ENCODE results near the gene ZBTB38.
A peak's percentile ranks its signal among the peaks of the same experiment; 100 is the strongest.

The ZBTB38 gene

GRCh38 chr3:141345528-141345927 lies 22.8 kb upstream of the ZBTB38 start:
- Histone ChIP-seq H3K27ac (no peak overlapping the region), H3K4me3 (no peak overlapping the region), H3K9ac (no peak overlapping the region), H3K4me2 (no peak overlapping the region), H3K4me1 (peaks cover 0 to 15% (median 3%) of the 10 kb centered on the region in 10 experiments; a peak in 4 of 20 replicates), H4K20me1 (no peaks in the 10 kb centered on the region), H3K9me3 (replicated peaks in 1 of 11) (peaks cover 0 to 20% (median 10%) of the 10 kb centered on the region in 11 experiments; a peak in 9 of 22 replicates), H3K36me3 (no peaks in the 10 kb centered on the region), H3K27me3 (no peaks in the 10 kb centered on the region)
- no peak for TF ChIP-seq Cebpa-rat (IDR thresholded peaks at IDR 0.05)

DNA sequence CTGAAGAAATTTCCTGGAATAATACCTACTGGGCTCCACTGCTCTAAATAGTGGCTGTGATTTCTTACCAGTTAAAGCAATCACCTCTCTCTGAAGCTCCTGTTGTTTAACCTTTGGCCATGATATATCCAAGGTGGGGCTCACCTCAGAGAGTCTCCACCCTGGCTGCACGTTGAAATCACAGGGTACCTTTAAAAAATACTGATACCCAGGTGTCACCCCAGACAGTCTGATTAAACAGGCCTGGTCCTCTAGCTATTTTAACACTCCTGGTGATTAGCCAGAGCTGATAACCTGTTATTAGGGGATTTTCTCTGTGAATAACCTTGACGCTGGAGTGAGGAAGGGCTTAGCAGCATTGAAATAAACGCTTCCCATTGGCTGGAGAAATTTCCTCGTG lies 22.3 kb upstream of the ZBTB38 start:
- no peak for TF ChIP-seq Cebpa-rat (IDR thresholded peaks at IDR 0.05)
- peaks cover 0 to 20% (median 10%) of the 10 kb centered on the region in 11 experiments; a peak in 9 of 22 replicates for H3K9me3 ChIP-seq (replicated peaks in 1 of 11)
- H3K9ac ChIP-seq = no peak overlapping the region
- H3K36me3 ChIP-seq = no peaks in the 10 kb centered on the region
- no peaks in the 10 kb centered on the region for H3K27me3 ChIP-seq
- peak overlapping the region in 2 of 11 experiments; percentile 0 to 4; a peak in 2 of 22 replicates for H3K4me2 ChIP-seq
- no peak overlapping the region for H3K4me3 ChIP-seq
- H4K20me1 ChIP-seq = no peaks in the 10 kb centered on the region
- H3K4me1 ChIP-seq = peaks cover 0 to 15% (median 3%) of the 10 kb centered on the region in 10 experiments; a peak in 4 of 20 replicates
- no peak overlapping the region for H3K27ac ChIP-seq

DNA sequence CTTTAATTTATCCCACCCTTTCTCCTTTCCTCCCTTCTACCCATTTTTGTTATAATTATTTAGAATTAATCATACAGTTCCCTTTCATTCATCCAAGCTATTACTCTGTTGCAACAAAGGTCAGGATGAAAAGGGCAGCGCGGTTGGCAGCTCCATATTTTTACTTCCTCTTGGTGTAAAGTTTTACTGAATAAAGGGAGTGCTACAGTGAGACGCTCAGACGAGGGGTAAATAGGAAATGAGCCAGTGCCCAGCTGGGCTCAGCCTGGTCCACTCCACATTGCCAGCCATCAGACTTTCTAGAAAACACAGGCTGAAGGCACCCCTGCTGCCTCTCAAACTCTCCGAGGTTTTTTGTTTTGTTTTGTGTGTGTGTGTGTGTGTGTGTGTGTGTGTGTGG lies 21.9 kb upstream of the ZBTB38 start:
- Histone ChIP-seq H4K20me1 (no peaks in the 10 kb centered on the region), H3K27me3 (no peaks in the 10 kb centered on the region), H3K27ac (no peak overlapping the region), H3K9me3 (replicated peaks in 1 of 11) (peaks cover 0 to 20% (median 9%) of the 10 kb centered on the region in 11 experiments; a peak in 9 of 22 replicates), H3K4me2 (peak overlapping the region in 2 of 11 experiments; percentile 0 to 4; a peak in 2 of 22 replicates), H3K4me1 (peaks cover 0 to 15% (median 3%) of the 10 kb centered on the region in 10 experiments; a peak in 4 of 20 replicates), H3K36me3 (no peaks in the 10 kb centered on the region), H3K9ac (no peak overlapping the region), H3K4me3 (no peak overlapping the region)
- TF ChIP-seq Cebpa-rat (IDR thresholded peaks at IDR 0.05) = no peak

DNA sequence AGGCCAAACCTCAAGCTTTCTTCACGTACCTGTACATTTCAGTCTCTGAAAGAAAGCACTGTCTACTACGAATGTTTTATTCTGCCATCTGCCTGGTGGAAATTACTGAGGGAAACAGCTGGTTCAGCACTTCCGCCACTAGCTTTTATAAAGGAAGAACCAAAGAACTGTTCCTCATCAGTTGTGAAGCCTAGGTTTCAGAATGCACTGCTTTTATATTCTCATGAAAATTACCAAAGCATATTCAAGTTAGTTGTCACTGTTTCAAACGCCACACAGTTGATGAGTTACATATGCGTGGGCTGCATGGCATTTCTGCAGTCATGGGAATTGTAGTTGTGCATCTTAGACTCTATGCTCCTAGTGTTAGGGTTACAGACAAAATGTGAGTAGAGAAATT lies 21.5 kb upstream of the ZBTB38 start:
- H3K36me3 ChIP-seq = no peaks in the 10 kb centered on the region
- no peak overlapping the region for H3K27ac ChIP-seq
- H3K9ac ChIP-seq = no peak overlapping the region
- peaks cover 0 to 20% (median 9%) of the 10 kb centered on the region in 11 experiments; a peak in 9 of 22 replicates for H3K9me3 ChIP-seq (replicated peaks in 1 of 11)
- peaks cover 0 to 15% (median 3%) of the 10 kb centered on the region in 10 experiments; a peak in 4 of 20 replicates for H3K4me1 ChIP-seq
- no peaks in the 10 kb centered on the region for H4K20me1 ChIP-seq
- no peaks in the 10 kb centered on the region for H3K27me3 ChIP-seq
- no peak for TF ChIP-seq Cebpa-rat (IDR thresholded peaks at IDR 0.05)
- H3K4me3 ChIP-seq = no peak overlapping the region
- H3K4me2 ChIP-seq = peak overlapping the region in 2 of 11 experiments; percentile 0 to 4; a peak in 3 of 22 replicates

- H3K27me3 ChIP-seq = no peaks in the 10 kb centered on the region
- no peak overlapping the region for H3K9ac ChIP-seq
- no peaks in the 10 kb centered on the region for H4K20me1 ChIP-seq
- H3K9me3 ChIP-seq (replicated peaks in 1 of 11) = peaks cover 0 to 20% (median 9%) of the 10 kb centered on the region in 11 experiments; a peak in 9 of 22 replicates
- TF ChIP-seq Cebpa-rat (IDR thresholded peaks at IDR 0.05) = no peak
- no peaks in the 10 kb centered on the region for H3K36me3 ChIP-seq
- no peak overlapping the region for H3K4me3 ChIP-seq
- no peak overlapping the region for H3K27ac ChIP-seq
- H3K4me2 ChIP-seq = no peak overlapping the region
- peaks cover 0 to 15% (median 3%) of the 10 kb centered on the region in 10 experiments; a peak in 4 of 20 replicates for H3K4me1 ChIP-seq
Observed at GRCh38 chr3:141348837-141349236, 19.5 kb upstream of the ZBTB38 start.

- H3K4me2 ChIP-seq = no peak overlapping the region
- H3K4me1 ChIP-seq = peaks cover 0 to 15% (median 3%) of the 10 kb centered on the region in 10 experiments; a peak in 4 of 20 replicates
- H4K20me1 ChIP-seq = no peaks in the 10 kb centered on the region
- no peak overlapping the region for H3K9ac ChIP-seq
- no peaks in the 10 kb centered on the region for H3K27me3 ChIP-seq
- no peak overlapping the region for H3K4me3 ChIP-seq
- H3K27ac ChIP-seq = no peak overlapping the region
- H3K36me3 ChIP-seq = no peaks in the 10 kb centered on the region
- no peak for TF ChIP-seq Cebpa-rat (IDR thresholded peaks at IDR 0.05)
- H3K9me3 ChIP-seq (replicated peaks in 1 of 11) = peaks cover 0 to 20% (median 9%) of the 10 kb centered on the region in 11 experiments; a peak in 9 of 22 replicates
Observed at GRCh38 chr3:141349711-141350110, 18.6 kb upstream of the ZBTB38 start.

GRCh38 chr3:141350666-141351065 lies 17.6 kb upstream of the ZBTB38 start:
- Histone ChIP-seq H3K36me3 (no peaks in the 10 kb centered on the region), H3K4me3 (no peak overlapping the region), H3K9ac (no peak overlapping the region), H3K27ac (no peak overlapping the region), H3K27me3 (no peaks in the 10 kb centered on the region), H3K4me2 (no peak overlapping the region), H3K4me1 (peaks cover 0 to 15% (median 3%) of the 10 kb centered on the region in 10 experiments; a peak in 4 of 20 replicates), H4K20me1 (no peaks in the 10 kb centered on the region), H3K9me3 (replicated peaks in 1 of 11) (peaks cover 0 to 14% (median 8%) of the 10 kb centered on the region in 11 experiments; a peak in 9 of 22 replicates)
- no peak for TF ChIP-seq Cebpa-rat (IDR thresholded peaks at IDR 0.05)

DNA sequence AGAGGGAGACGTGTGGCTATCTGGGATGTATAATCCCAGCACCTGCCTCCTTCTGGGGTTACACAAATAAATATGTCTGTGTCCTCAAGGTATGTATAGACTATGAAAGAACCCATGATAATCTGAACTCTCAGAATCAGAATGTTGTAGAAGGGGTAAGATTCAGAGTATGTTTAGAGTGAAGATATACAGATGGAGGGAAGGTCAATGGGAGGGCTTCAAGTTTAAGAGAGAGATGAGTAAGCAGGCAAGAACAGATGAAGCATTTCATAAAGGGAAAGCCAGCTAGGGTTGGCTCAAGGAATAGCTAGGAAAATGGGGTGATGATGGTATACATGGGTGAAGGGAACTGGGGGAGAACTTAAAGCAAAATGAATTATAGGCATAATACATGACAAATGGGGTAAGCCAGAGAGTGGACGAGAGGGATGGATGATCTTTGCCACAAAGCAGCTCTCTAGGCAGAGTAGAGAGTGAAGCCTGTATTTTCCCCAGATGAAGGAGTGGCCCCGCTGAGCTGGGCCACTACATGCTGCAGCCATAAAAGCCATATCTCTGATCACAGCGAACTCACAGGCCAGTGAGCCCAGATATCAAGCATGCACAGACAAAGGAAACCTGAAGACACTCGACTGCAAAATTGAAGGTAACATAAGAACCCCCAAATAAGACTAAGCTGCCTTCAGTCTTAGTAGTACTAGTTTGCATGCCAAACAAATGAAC lies 15.9 kb upstream of the ZBTB38 start:
- Histone ChIP-seq H3K4me1 (no peaks in the 10 kb centered on the region), H3K9ac (no peak overlapping the region), H3K9me3 (replicated peaks in 1 of 11) (no peaks in the 10 kb centered on the region), H3K4me3 (no peak overlapping the region), H3K4me2 (no peak overlapping the region), H3K27me3 (no peaks in the 10 kb centered on the region), H3K27ac (no peak overlapping the region), H3K36me3 (no peaks in the 10 kb centered on the region), H4K20me1 (no peaks in the 10 kb centered on the region)
- TF ChIP-seq Cebpa-rat (IDR thresholded peaks at IDR 0.05) = no peak

DNA sequence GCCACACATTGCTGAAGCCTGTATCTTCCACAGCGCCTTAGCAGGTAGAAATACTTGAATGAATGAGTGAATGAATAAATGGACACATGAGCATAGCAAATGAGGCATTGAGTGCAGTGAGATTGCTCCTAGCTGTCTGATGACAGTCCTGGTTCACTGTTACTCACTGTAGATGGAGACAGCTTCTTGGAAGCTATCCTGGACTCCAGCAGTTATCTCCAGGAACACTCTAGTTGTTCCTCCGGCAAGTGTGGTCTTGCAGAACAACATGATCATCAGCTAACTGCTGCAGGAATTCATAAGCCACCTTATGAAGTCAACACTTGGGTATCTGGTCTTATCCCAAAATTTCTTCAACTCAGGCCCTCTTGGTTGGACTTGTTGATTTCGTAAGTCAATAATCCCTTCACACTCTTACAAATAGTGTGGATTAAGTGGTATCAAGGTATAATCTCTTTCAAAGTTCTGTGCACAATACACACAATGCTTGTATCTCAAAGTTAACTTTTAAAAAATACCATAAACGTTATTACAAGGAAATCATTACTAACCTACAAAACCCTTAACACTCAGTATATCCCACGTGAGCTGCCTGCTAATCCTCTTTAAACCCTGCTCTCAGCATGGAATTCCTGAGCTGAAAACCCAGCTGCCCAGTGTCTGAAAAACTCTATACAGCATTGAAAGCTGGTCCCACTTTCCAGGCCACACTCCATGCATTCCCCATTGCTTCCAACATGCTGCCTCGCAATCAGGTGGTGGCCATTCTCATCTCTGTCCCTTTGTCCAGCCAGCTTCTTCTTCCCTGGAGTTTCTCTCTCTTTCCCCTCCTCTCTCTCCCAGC lies 14.4 kb upstream of the ZBTB38 start:
- Histone ChIP-seq H3K4me3 (no peak overlapping the region), H3K9ac (no peak overlapping the region), H3K36me3 (no peaks in the 10 kb centered on the region), H3K4me2 (no peak overlapping the region), H3K27me3 (no peaks in the 10 kb centered on the region), H3K9me3 (replicated peaks in 1 of 11) (no peaks in the 10 kb centered on the region), H3K27ac (no peak overlapping the region), H4K20me1 (no peaks in the 10 kb centered on the region), H3K4me1 (no peaks in the 10 kb centered on the region)
- TF ChIP-seq Cebpa-rat (IDR thresholded peaks at IDR 0.05) = no peak
